GM10847 (cell line): ENCODE results near the gene ZNF423.

Experiments used
- POLR2A ChIP-seq: IDR thresholded peaks from 2 replicates; pipeline ENCODE4 v1.6.1; 2011; ENCODE audit not compliant: insufficient read length; ENCODE audit errors: extremely low read depth

Gene ZNF423

DNA sequence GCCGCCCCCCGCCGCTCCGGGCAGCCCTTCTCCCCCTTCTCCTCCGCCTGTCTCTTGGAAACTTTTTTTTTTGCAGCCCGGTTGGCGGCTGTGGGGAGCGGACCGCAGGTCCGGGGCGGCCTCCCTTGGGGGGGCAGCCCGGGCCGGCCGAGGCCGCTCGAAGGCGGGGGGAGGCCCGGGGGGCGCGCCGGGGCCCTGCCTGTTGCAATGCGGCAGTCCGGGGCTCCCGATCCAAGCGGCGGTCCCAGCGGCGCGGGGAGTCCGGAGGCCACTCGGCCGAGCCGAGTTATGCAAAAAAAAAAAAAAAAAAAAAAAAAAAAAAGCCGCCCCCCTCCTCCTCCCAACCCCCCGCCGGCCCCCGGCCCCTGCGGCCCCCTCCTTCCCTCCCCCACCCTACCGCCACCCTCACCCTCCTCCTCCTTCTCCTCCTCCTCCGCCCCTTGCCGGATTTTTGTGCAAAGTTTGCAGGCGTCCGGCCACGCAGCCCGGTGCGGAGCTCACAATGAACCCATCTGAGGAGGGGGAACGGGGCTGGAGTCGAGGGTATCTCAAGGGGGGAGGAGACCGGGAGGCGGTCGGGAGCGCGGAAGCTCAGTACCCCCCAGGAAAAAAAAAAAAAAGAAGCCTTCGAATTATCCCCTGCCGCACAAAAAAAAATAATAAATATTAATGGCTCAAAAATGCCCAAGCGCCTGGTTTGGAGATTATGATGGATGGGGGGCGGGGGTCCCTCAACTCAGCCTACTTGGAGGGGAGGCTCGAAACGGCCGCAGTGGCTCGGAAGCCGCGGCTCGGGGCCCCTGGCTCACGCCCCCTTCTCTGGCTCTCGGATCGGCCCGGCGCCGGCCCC, at the start of gene ZNF423:
Gene ZNF423, minus strand, starts transcription at position 291 of the 850 bp plus-strand sequence. CDS start 338 bp downstream, outside the sequence.
- no peak for TF ChIP-seq POLR2A

DNA sequence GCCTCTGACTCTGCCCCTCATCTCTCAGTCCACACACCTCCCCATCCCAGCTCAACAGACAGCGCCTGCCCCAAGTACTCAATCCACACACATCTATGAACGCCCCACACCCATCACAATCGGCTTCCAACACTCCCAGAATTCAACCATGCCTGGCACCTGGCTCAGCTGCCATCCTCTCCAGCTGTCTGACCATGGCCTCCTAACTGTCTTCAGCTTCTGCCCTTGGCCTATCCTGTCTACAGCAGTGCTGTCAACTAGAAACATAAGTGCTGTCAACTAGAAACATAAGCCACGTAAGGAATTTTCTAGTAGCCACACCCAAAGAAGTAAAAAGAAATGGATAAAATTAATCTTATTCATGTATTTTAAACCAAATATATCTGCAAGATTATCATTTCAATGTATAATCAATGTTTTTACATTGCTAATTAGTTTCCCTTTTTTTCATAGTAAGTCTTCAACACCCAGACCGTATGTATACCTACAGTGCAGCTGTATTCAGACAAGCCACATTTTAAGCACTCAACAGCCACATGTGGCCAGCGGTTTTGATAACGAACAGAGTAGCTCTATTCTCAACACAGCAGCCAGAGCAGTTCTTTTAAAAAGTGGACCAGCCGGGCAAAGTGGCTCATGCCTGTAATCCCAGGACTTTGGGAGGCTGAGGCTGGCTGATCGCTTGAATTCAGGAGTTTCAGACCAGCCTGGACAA, 48.6 kb upstream of the ZNF423 start:
- TF ChIP-seq POLR2A, result no peak

DNA sequence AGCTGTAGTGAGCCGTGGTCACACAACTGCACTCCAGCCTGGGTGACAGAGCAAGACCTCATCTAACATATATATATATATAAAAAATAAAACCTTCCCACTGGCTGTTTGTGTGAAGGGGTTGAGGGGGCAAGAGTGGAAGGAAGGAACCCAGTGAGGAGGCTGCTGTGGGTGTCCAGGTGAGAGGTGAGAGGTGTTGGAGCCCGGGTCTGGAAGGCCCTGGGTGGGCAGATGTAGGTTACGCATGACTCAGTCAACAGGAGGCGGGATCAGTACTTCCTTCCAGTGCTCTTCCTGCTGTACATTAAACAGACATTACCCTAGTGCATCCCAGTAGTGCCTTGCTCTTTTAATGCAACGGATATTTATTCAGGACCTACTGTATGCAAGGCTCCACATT, 47.0 kb upstream of the ZNF423 start:
- TF ChIP-seq POLR2A, result no peak

DNA sequence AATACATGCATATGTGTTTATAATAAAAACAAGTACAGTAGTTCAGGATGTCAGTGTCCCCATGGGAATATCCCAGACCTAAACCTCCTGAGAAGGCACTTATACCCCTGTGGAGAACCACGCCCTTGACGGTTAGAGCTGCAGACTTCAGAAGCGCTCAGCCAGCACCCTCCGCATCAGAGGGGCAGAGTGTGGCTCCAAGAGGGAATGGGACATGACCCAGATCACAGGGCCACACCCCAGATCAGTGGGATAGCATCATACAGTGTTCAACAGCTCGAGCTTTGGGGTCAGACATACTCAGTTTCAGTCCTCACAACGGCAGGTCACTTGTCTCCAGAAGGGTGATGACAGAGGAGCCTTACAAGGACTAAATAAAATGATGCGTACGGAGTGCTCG, 45.8 kb upstream of the ZNF423 start:
- no peak for TF ChIP-seq POLR2A

DNA sequence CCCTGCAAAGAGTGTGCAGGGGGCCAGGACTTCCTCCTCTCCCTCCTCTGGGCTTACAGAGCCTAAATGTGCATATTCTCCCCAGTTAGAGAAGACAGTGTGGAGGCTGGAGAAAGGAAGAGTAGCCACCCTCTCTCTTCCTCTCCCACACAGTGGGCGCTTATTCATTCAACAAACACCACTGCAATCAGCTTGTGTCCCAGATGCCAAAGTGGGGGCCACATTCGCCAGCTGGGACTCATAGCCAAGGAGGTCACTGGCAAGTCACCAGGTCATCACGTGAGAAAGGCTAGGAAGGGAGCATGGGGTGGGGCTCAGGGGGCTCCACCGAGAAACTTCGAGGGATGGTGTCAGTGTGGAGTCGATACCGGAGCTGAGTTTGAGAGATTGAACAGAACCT, 45.0 kb upstream of the ZNF423 start:
- TF ChIP-seq POLR2A, result no peak

DNA sequence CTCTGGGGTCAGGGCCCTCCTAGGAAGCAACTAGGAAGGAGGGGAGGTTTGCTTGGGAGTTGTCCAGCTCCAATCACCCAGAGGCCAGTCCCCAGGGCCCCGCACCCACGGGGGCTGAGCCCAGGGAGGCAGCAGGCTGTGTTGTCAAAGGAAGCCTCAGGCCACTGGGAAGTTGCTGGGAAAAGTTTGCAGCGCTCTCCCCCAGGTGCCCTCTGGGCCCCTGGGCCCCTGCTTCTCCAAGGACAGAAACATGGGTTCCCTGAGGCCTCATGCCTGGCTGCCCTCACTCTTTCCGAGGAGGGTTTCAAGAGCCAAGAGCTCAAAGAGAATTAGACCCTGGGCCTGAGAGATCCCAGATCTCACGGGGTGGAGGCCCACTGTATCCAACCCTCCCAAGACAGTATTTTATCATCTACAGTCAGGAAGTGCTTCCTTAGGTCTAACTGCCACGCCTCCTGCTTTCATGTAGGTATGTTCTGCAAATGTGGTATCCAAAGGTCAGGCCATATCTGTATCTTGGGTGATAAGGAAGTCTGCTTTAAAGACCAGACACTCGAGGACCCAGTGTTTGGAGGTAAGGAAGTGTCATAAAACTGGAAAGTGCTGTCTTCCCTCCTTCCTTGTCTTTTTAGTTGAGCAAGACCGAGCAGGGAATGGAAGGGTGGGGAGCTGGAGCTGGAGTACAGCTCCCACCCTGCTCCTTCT, 44.2 kb upstream of the ZNF423 start:
- no peak for TF ChIP-seq POLR2A

DNA sequence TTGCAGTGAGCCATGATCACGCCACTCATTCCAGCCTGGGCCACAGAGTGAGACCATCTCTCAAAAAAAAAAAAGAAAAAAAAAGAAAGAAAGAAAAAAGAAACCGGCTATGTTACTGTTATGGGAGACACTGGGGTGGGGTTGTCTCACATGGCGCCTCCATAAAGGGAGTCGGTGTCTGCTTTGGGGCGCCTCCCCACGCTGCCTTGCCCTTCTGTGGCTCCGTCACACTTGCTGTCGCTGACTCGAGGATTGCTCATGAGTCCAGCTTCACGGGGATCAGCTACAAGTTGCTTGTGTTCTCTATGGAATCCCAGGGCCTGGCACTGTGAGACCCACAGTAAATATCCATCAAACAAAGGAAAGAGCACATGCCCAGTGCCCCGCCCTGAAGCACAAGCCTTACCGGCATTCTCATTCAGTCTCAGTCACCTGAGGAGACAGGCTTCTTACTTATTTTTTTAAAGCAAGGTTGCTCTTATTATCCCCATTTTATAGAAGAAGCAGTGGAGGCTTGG, 40.6 kb upstream of the ZNF423 start:
- TF ChIP-seq POLR2A, result no peak

DNA sequence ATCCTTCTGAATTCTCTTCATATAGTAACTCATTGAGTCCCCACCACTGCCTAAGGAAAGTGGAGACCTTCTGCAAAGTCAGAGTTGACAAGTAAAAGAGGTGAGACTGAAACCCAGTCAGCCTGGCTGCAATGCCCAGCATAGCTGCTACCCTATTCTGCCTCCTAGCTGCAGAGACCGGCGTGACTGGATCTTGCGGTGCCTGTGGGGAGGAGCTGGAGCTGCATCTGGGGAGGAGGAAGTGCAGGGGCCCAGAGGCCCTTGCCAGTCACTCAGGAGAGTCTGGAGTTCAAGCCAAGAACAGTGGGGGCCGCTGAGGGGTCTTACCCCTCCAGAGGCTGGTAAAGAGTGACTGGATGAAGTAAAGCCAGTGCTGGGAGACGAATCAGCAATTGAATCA, 35.0 kb upstream of the ZNF423 start:
- TF ChIP-seq POLR2A, result no peak

DNA sequence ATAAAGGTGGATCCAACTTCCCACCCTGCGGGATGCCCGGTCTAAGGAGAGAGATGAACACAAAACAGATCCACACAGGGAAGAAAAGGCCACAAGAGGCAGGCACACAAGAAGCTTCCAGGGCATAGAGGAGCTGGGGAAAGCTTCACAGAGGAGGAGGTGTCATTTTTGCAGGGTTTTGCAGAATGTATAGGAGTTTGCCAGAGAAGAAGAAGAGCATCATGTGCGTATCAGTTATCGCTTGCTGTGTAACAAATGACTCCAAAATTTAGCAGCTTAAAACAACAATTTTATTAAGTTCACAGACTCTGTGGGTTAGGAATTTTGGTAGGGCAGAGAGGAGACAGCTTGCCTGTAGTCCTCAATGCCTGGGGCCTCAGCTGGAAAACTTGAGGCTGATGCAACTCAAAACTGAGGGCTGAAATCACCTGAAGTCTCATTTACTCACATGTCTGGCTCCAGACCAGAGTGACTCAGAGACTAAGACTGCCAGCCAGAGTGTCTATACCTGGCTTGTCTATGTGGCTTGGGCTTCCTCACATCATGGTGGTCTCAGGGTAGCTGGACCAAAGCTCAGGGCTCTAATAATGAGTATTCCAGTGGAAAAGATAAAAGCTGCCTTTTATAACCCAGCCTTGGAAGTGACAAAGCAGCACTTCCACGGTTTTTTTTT, 33.9 kb upstream of the ZNF423 start:
- no peak for TF ChIP-seq POLR2A

DNA sequence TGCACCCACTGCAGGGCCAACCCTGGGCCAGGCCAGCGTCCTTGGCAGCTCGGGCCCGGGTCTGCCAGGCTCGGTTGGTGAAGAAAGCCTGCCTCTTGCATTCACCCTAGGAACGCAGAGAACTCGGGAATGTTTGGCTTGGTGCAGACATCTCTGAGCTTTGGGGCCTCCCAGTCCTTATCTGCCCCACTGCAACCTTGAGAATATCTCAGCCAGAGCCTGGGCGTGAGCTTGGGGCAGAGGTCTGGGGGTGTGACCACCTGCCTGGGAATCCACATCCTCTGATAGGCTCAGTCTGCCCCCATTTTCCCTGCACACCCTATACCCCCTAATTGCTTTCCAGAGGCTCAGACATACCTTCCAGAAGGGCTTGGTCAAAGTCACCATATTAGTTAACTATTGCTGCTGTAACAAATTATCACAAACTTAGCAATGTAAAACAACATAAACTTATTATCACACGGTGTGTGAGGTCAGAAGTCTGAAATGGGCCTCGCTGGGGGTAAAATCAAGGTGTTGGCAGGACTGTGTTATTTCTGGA, 30.7 kb upstream of the ZNF423 start:
- TF ChIP-seq POLR2A, result no peak

DNA sequence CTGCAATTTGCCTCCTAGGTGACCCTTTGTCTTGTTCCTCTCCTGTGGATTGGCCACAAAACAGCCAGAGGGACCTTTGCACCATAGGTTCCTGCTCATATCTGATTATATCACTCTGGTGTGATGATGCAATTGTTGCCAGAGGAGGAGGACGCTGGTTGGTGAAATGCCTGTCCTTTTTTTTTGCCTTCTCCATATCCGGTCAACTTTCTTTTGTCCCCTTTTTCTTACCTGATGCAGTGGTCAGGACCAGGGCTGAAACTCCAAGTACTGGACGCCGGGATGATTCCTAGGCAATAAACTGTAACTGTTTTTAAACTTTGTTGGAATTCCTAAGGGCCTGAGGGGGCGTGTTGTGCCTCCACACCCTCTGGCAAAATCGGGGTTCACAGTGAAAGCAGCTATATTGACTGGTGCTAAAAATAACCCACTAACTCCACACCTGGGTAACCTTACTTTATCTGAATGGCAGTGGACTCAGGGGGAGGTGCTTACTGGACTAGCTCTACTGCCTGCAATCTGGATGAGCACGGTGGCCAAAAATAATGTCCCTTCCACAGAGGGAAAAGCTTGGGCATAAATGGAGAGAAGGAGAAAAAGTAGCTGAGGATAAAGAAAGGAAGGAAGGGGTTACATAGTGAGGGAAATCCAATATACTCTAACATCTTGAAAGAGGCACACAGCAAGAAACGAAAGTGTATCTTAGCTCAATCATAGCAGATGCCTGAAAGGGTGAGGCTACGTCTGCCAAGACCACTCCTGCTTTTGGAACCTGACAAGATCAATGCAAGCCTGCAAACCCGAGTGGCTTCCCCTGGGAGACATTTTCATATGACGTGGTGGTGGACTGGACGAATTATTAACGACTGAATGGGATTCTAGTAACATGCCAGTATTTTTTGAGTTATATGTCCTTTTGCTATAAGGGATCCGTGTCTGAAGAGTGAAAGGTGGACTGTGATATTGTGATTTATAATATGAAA, 28.4 kb upstream of the ZNF423 start:
- no peak for TF ChIP-seq POLR2A

DNA sequence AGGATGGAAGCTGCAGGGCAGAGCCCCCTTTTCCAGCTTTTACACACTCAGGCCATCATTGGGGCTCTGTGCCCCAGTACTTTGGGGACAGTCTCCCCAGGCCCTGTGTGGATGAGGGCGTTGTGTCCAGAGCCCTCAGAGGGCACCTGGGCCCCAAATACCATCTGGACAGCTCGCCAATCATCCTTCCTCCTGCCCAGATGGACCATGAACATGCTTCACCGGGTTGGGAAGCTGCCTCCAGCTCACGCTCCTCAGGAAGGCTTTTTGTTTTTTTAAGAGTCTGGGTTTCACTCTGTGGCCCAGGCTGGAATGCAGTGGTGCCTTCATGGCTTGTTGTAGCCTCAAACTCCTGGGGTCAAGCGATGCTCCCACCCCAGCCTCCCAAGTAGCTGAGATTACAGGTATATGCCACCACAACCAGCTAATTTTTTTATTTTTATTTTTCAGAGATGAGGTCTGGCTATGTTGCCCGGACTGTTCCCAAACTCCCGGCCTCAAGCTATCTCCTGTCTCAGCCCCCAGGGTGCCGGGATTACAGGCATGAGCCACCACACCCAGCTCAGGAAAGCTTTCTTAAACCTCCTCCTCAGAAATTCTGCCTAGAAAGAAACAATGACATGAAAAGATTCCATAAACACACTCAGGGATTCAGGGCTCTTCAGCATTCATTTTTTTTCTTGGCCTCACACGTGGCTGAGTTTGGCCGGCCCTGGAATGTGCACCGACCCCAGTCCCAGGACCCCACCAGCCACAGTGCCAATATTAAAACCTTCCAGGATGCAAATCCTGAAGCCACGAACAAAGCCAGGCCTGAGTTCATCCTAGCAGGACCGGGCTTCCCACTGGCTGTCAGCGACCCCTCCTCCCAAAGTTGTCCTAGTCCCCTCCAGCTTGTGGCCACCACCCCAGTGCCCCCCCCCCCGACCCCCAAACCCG, 27.4 kb upstream of the ZNF423 start:
- TF ChIP-seq POLR2A, result no peak

DNA sequence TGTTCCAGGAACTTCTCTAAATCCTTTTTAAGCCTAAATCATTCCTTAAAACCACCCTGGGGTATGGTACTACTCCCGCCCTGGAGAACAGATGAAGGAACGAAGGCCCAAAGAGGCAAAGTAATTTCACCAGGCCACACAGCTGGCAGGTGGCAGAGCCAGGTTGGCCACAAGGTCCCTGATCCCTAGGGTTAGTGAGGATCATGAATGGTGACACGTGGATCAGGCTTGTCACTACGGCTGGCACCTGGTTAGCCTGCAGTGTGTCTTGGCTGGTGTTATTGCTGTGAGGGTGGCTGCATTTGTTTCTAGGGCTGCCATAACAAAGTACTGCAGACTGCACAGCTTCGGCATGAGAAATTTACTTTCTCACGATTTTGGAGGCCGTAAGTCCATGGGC, 26.0 kb upstream of the ZNF423 start:
- TF ChIP-seq POLR2A, result no peak
